ENCODE measurements around the gene GALNT18. TPM values are rescaled to one million over a fixed set of nuclear protein-coding genes. Genes with fewer than 3 reads are reported as not detected.

The GALNT18 gene
- total RNA-seq, 1 experiment from 2014 or later, result 14.1 TPM

DNA sequence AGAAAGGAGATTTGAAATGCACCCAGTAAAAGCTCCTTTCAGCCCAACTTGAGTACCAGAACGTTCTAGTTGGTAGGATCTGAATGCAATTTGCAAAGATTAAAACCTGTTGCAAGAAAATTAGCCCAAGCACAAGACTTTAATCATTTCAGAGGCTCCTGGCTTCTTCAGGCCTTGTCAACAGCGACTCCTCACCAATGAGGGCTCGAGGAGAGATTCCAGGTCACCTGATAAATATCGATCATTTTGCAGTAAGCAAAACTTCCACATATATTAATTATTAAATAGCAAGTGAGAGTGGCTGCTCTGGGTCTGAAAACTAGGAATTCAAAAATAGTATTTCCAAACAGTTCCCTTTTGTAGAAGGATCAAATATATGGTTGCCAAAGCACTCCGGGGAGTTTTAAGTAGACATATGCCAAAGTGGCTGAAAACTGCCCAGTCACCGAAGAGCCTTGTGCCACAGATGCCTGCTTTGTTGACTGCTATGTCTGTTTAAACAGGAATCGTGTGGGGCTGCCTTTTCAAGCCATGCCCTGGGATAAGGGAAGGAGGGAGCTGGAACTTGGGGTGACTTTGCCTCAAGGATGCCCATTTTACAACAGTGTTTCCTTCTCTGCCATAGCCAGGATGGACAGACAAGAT is 332.7 kb downstream of the GALNT18 start:
- H3K4me3 Mint-ChIP-seq (ENCODE audit: unreplicated experiment), result no peak overlapping the region
- H3K36me3 Mint-ChIP-seq (ENCODE audit: insufficient read depth, unreplicated experiment), result no peaks in the 10 kb centered on the region
- ChIA-PET POLR2A (interaction anchor here (0.7 kb wide), 1 partner anchor 9 kb away, joined by 3 read pairs; no protein-coding TSS in a partner anchor), CTCF (interaction anchor here (0.6 to 0.9 kb wide), 2 partner anchors 246 to 261 kb away, joined by 3 to 4 read pairs; no protein-coding TSS in a partner anchor)
- H3K4me1 Mint-ChIP-seq (ENCODE audit: insufficient read depth, unreplicated experiment), result no peaks in the 10 kb centered on the region
- no peak for DNase-seq (ENCODE audit: unreplicated experiment)
- TF ChIP-seq, protein P1, sequence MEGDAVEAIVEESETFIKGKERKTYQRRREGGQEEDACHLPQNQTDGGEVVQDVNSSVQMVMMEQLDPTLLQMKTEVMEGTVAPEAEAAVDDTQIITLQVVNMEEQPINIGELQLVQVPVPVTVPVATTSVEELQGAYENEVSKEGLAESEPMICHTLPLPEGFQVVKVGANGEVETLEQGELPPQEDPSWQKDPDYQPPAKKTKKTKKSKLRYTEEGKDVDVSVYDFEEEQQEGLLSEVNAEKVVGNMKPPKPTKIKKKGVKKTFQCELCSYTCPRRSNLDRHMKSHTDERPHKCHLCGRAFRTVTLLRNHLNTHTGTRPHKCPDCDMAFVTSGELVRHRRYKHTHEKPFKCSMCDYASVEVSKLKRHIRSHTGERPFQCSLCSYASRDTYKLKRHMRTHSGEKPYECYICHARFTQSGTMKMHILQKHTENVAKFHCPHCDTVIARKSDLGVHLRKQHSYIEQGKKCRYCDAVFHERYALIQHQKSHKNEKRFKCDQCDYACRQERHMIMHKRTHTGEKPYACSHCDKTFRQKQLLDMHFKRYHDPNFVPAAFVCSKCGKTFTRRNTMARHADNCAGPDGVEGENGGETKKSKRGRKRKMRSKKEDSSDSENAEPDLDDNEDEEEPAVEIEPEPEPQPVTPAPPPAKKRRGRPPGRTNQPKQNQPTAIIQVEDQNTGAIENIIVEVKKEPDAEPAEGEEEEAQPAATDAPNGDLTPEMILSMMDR (IDR thresholded peaks at IDR 0.05; ENCODE audit: unreplicated experiment), result no peak
- H3K27me3 Mint-ChIP-seq (ENCODE audit: insufficient read depth, unreplicated experiment), result no peaks in the 10 kb centered on the region
- no peak overlapping the region for H3K27ac Mint-ChIP-seq (ENCODE audit: low read depth, unreplicated experiment)
- intact Hi-C loops (cut with micrococcal nuclease), result no loop called here
- no peaks in the 10 kb centered on the region for H3K9me3 Mint-ChIP-seq (ENCODE audit: unreplicated experiment)
- BruUV-seq (replicated peaks), result no TSS peak

DNA sequence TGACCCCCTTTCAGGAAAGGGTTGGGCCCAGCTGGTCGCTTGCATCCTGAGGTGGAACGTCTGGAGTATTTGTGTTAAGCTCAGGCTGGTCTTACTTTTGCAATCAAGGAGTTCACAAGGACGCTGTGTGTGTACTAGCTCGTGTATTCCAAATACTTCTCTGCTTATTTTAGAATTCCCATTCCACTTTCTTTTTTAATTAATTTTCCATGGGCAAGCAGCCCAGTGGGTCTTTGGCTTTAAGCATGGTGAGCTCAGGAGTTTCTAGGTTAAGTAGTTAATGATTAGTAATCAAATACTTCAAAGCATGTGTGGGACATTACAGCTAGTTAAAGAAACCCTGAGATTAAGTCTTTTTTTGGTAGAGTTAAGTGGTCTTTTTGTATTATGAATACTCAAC is 337.3 kb downstream of the GALNT18 start:
- ChIA-PET CTCF (interaction anchor here (0.6 kb wide), 1 partner anchor 51 kb away, joined by 3 read pairs; no protein-coding TSS in a partner anchor), POLR2A (no interaction called here)
- no peak overlapping the region for H3K27ac Mint-ChIP-seq (ENCODE audit: low read depth, unreplicated experiment)
- TF ChIP-seq, protein P1 (IDR thresholded peaks at IDR 0.05; ENCODE audit: unreplicated experiment), result no peak
- peaks cover 4% of the 10 kb centered on the region for H3K36me3 Mint-ChIP-seq (ENCODE audit: insufficient read depth, unreplicated experiment)
- intact Hi-C loops (cut with micrococcal nuclease), result no loop called here
- no peak overlapping the region for H3K4me3 Mint-ChIP-seq (ENCODE audit: unreplicated experiment)
- H3K4me1 Mint-ChIP-seq (ENCODE audit: insufficient read depth, unreplicated experiment), result no peaks in the 10 kb centered on the region
- no peaks in the 10 kb centered on the region for H3K27me3 Mint-ChIP-seq (ENCODE audit: insufficient read depth, unreplicated experiment)
- DNase-seq (ENCODE audit: unreplicated experiment), result no peak
- H3K9me3 Mint-ChIP-seq (ENCODE audit: unreplicated experiment), result no peaks in the 10 kb centered on the region
- no TSS peak for BruUV-seq (replicated peaks)

DNA sequence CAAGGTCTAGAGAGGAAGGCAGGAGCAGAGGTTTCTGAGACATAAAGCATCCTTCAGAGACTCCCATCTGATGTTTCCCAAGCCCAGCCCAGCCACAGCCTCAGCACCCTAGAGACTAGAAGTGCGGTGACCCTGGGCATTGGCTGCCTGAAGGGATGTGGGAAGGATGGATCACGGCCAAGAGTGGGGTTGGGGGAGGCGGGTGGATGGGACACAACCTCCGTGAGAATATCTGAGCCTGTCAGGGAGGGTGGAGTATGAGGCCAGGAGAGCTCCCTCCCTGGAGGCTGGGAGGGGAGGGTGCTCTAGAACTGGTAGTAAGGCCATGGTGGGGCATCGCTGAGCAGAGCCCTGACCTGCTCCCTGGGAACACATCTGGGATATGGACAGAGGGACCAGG is 340.2 kb downstream of the GALNT18 start:
- intact Hi-C loops (cut with micrococcal nuclease), result no loop called here
- peaks cover 4% of the 10 kb centered on the region for H3K36me3 Mint-ChIP-seq (ENCODE audit: insufficient read depth, unreplicated experiment)
- BruUV-seq (replicated peaks), result no TSS peak
- H3K27me3 Mint-ChIP-seq (ENCODE audit: insufficient read depth, unreplicated experiment), result no peaks in the 10 kb centered on the region
- CTCF ChIA-PET, result interaction anchor here (2.2 kb wide), 1 partner anchor 15 kb away, joined by 6 read pairs; no protein-coding TSS in a partner anchor
- no peak overlapping the region for H3K27ac Mint-ChIP-seq (ENCODE audit: low read depth, unreplicated experiment)
- H3K9me3 Mint-ChIP-seq (ENCODE audit: unreplicated experiment), result no peaks in the 10 kb centered on the region
- no peak overlapping the region for H3K4me3 Mint-ChIP-seq (ENCODE audit: unreplicated experiment)
- POLR2A ChIA-PET, result no interaction called here
- H3K4me1 Mint-ChIP-seq (ENCODE audit: insufficient read depth, unreplicated experiment), result no peaks in the 10 kb centered on the region
- TF ChIP-seq, protein P1 (IDR thresholded peaks at IDR 0.05; ENCODE audit: unreplicated experiment), result no peak
- DNase-seq (ENCODE audit: unreplicated experiment), result no peak

DNA sequence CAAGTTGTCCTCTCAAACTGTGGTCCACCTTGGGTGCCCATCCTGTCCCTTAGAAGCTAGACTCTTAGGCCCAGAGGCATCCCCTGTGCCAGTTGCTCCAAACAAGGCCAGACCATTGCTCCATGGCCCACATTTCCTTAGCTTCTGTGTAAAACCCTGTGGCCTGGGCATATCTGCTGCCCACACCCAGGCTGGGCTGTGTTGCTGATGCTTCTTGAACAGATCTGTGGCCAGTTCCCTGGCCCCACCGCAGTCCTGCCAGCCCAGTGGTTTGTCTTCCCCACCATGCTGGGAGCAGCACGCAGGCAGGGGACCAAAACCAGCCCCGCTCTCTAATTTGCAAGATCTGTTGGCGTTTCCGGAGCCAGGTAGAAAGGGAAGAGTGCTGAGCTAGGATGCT is 341.0 kb downstream of the GALNT18 start:
- CTCF ChIA-PET, result interaction anchor here (0.6 to 2.2 kb wide), 4 partner anchors 9 to 253 kb away, joined by 3 to 6 read pairs (median 4); no protein-coding TSS in a partner anchor
- intact Hi-C loops (cut with micrococcal nuclease), result no loop called here
- no peaks in the 10 kb centered on the region for H3K4me1 Mint-ChIP-seq (ENCODE audit: insufficient read depth, unreplicated experiment)
- no peak for DNase-seq (ENCODE audit: unreplicated experiment)
- no peaks in the 10 kb centered on the region for H3K27me3 Mint-ChIP-seq (ENCODE audit: insufficient read depth, unreplicated experiment)
- no TSS peak for BruUV-seq (replicated peaks)
- POLR2A ChIA-PET, result no interaction called here
- no peak overlapping the region for H3K27ac Mint-ChIP-seq (ENCODE audit: low read depth, unreplicated experiment)
- H3K4me3 Mint-ChIP-seq (ENCODE audit: unreplicated experiment), result no peak overlapping the region
- peaks cover 4% of the 10 kb centered on the region for H3K36me3 Mint-ChIP-seq (ENCODE audit: insufficient read depth, unreplicated experiment)
- TF ChIP-seq, protein P1 (IDR thresholded peaks at IDR 0.05; ENCODE audit: unreplicated experiment), result no peak
- no peaks in the 10 kb centered on the region for H3K9me3 Mint-ChIP-seq (ENCODE audit: unreplicated experiment)

All from MCF 10A (cell line).